ENCODE measurements around the gene EFHC1.

GRCh38 chr6:52522655-52523054 is 102.5 kb downstream of the EFHC1 start:
- TF ChIP-seq POLR2AphosphoS5 (IDR thresholded peaks at IDR 0.05; ENCODE audit: borderline replicate concordance, low read depth, low read length) (no peak), EZH2 (IDR thresholded peaks at IDR 0.05) (no peak)

Data from SK-N-MC (cell line).